VCaP (cell line): ENCODE results near the gene GTF2A1.

ENCODE experiments used
- H3K27ac ChIP-seq: fragments of 450-650 bp; 2 replicates; pipeline ENCODE4 v1.5.1; 2017
- CTCF ChIP-seq: fragments of 450-650 bp; conservative IDR thresholded peaks from 2 replicates; pipeline ENCODE4 v1.5.1; 2017; ENCODE audit warnings: mild to moderate bottlenecking, moderate library complexity

GTF2A1 gene

DNA sequence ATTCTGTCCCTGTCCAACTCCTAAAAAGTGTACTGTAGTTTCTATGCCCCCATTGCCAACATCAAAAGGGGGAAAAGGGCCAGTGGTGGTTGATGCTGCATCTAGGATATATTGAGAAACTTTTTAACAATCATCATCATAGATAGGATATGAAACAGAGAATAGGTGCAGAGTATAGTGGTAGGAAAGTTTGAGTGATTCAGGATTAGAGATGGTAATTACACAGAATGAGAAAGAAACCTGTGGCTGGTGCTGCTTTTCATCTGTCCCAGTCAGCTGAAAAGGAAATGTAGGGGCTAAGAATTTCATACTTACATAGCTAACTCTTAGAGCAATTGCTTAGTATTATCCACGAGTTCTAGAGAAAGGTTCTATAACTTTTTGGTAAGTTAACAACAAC is 67.6 kb downstream of the GTF2A1 start:
- no peak overlapping the region for H3K27ac ChIP-seq
- no peak for TF ChIP-seq CTCF

DNA sequence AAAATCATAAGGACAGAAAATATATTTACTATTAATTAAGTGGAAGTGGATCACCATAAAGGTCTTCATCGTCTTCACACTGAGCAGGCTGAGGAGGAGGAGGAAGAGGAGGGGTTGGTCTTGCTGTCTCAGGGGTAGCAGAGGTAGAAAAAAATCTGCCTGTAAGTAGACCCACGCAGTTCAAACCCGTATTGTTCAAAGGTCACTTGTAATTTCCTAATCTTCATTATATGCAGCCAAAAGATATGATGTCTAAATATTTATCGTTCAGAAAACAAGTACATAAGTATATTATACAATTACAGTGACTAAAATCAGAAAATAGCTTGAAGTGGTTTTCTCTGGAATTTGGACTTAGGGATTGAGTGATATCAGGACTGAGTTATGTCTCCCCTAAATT is 72.1 kb downstream of the GTF2A1 start:
- TF ChIP-seq CTCF, result no peak
- H3K27ac ChIP-seq, result no peak overlapping the region

DNA sequence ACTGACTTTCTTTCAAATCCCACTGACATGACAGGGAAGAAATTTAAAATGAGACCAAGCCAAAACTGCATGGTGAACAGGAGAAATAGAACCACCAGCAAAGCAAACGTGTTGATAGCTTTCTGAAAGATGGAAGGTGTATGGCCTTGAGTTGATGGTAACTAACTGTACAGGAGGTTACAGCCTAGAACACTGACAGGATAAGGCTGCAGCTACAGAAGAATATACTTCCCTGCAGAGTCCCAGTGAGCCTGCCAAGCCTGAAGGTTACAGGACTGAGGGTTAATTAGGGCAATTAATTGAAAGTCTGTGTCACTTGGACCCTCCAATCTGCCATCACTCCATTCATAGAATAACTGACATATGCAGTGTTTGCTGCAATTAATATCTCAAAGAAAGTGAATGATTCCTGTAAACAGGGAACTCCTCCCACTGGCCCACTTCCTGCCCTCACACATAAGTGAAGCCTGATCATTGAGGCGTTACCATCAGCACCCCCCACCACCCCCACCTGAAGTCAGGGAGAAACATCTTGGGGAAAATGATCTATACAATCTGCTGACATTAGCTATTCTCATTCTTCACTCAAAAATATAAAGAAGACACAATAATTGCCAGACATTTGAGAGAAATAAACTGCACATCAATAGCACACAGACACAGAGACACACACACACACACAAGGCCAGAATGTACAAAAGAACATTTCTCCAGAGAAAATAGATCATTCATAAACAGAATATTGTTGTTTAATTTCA is 73.4 kb downstream of the GTF2A1 start:
- TF ChIP-seq CTCF, result no peak
- H3K27ac ChIP-seq, result no peak overlapping the region

GRCh38 chr14:81144824-81145603 is 75.7 kb downstream of the GTF2A1 start:
- H3K27ac ChIP-seq, result peak overlapping the region; percentile 35
- TF ChIP-seq CTCF, result no peak

GRCh38 chr14:81143793-81144192 is 77.0 kb downstream of the GTF2A1 start:
- no peak for TF ChIP-seq CTCF
- no peak overlapping the region for H3K27ac ChIP-seq

DNA sequence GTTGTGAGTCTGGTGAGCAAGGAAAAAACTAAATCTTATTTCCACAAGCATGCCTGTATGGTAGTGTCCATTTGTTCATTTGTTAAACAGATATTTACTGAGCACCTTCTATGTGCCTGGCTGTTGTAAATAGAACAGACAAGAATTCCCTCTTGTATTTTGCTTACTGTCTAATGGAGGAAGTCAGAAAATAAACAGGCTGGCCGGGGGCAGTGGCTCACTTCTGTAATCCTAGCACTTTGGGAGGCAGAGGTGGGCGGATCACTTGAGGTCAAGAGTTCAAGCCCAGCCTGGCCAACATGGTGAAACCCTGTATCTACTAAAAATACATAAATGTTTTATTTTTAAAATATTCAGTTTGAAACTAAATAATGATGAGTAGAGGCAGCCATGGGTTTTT is 79.3 kb downstream of the GTF2A1 start:
- H3K27ac ChIP-seq, result no peak overlapping the region
- TF ChIP-seq CTCF, result no peak

- no peak overlapping the region for H3K27ac ChIP-seq
- TF ChIP-seq CTCF, result no peak
Observed at GRCh38 chr14:81138429-81138828, 82.3 kb downstream of the GTF2A1 start.
